Stimulated activated CD4-positive, alpha-beta T cell treated with anti-CD3 and anti-CD28 coated beads, Interleukin-4, amount 100 ng/mL, for 48 hours (primary cell): ENCODE results near the gene OAT.
A peak's percentile ranks its signal among the peaks of the same experiment; 100 is the strongest.

Source experiments
- DNase-seq, 2 donors: peaks; one replicate each; pipeline ENCODE4 v3.0.0-alpha.2; 2020; ENCODE audit warnings: low read depth in 2 of 2

The OAT gene

GRCh38 chr10:124418726-124419501 is at the start of gene OAT:
Gene OAT, minus strand, starts transcription at chr10:124418923. Its CDS starts 6,752 bp downstream, at chr10:124412171.
- peak; percentile 94 to 97 for DNase-seq

- DNase-seq, result no peak
Observed at GRCh38 chr10:124467165-124467564, 48.4 kb upstream of the OAT start.

- no peak for DNase-seq
Observed at GRCh38 chr10:124465777-124466488, 47.2 kb upstream of the OAT start.

- DNase-seq, result no peak
Observed at GRCh38 chr10:124465003-124465776, 46.5 kb upstream of the OAT start.

GRCh38 chr10:124464028-124464965 is 45.6 kb upstream of the OAT start:
- DNase-seq, result no peak

- DNase-seq, result no peak
Observed at GRCh38 chr10:124462348-124462695, 43.6 kb upstream of the OAT start.

- DNase-seq, result peak; percentile 83 to 85
Observed at GRCh38 chr10:124461642-124462347, 43.1 kb upstream of the OAT start, which contains the start of gene LHPP. Gene LHPP, plus strand, starts transcription at chr10:124461823. Its CDS starts 40 bp downstream, at chr10:124461863.

GRCh38 chr10:124460144-124460543 is 41.4 kb upstream of the OAT start:
- DNase-seq, result no peak

- DNase-seq, result no peak
Observed at GRCh38 chr10:124459395-124459794, 40.7 kb upstream of the OAT start.

- DNase-seq, result no peak
Observed at GRCh38 chr10:124458889-124459288, 40.2 kb upstream of the OAT start.

- DNase-seq, result no peak
Observed at GRCh38 chr10:124458473-124458872, 39.8 kb upstream of the OAT start.

GRCh38 chr10:124455441-124455840 is 36.7 kb upstream of the OAT start:
- no peak for DNase-seq

- no peak for DNase-seq
Observed at GRCh38 chr10:124453960-124454610, 35.4 kb upstream of the OAT start.

- no peak for DNase-seq
Observed at GRCh38 chr10:124451276-124451675, 32.6 kb upstream of the OAT start.

GRCh38 chr10:124450783-124451057 is 32.0 kb upstream of the OAT start:
- DNase-seq, result no peak

GRCh38 chr10:124450012-124450782 is 31.5 kb upstream of the OAT start, which contains the start of gene NKX1-2:
Gene NKX1-2, minus strand, starts transcription at chr10:124450035. Its CDS starts 92 bp downstream, at chr10:124449943.
- DNase-seq, result no peak

- DNase-seq, result no peak
Observed at GRCh38 chr10:124449170-124450011, 30.7 kb upstream of the OAT start.

GRCh38 chr10:124448696-124449169 is 30.0 kb upstream of the OAT start:
- DNase-seq, result no peak
